RWPE1 (cell line): ENCODE data around the gene ADTRP.
A peak's percentile ranks its signal among the peaks of the same experiment; 100 is the strongest.
"Not testable (repeated sequence)": the region's sequence is repeated elsewhere in the genome, so short reads cannot be mapped to it uniquely, and the experiment has no call there.

Source experiments
- CTCF ChIA-PET: fragments of 350-600 bp; sonication (Branson Sonifier 250); formaldehyde crosslinking; extraction: SDS; loops from one replicate; lab custom pipeline; 2021; lab: Yijun Ruan, JAX
- POLR2A ChIA-PET: fragments of 400-600 bp; formaldehyde crosslinking; extraction: SDS; loops from one replicate; lab custom pipeline; 2020; ENCODE audit warnings: antibody characterized with exemption; ENCODE audit not compliant: low non-redundant PET; lab: Yijun Ruan, JAX
- DNase-seq: peaks from one replicate; pipeline ENCODE4 v3.0.0; 2012; ENCODE audit warnings: low spot score
- H3K27ac ChIP-seq: fragments of 450-650 bp; 2 replicates; pipeline ENCODE4 v1.5.1; 2017
- TF ChIP-seq, protein P1 (sequence below): fragments of 450-650 bp; conservative IDR thresholded peaks from 2 replicates; pipeline ENCODE4 v1.5.1; 2017; ENCODE audit warnings: low read depth, mild to moderate bottlenecking

The ADTRP gene

GRCh38 chr6:11699576-11699975 lies 79.0 kb downstream of the ADTRP start:
- no peak for DNase-seq
- ChIA-PET CTCF (interaction anchor here (0.7 to 1.0 kb wide), 2 partner anchors 324 to 610 kb away, joined by 3 read pairs; no protein-coding TSS in a partner anchor), POLR2A (no interaction called here)
- TF ChIP-seq, protein P1, sequence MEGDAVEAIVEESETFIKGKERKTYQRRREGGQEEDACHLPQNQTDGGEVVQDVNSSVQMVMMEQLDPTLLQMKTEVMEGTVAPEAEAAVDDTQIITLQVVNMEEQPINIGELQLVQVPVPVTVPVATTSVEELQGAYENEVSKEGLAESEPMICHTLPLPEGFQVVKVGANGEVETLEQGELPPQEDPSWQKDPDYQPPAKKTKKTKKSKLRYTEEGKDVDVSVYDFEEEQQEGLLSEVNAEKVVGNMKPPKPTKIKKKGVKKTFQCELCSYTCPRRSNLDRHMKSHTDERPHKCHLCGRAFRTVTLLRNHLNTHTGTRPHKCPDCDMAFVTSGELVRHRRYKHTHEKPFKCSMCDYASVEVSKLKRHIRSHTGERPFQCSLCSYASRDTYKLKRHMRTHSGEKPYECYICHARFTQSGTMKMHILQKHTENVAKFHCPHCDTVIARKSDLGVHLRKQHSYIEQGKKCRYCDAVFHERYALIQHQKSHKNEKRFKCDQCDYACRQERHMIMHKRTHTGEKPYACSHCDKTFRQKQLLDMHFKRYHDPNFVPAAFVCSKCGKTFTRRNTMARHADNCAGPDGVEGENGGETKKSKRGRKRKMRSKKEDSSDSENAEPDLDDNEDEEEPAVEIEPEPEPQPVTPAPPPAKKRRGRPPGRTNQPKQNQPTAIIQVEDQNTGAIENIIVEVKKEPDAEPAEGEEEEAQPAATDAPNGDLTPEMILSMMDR: no peak
- H3K27ac ChIP-seq: no peak overlapping the region

- ChIA-PET POLR2A (no interaction called here), CTCF (no interaction called here)
- H3K27ac ChIP-seq: no peak overlapping the region
- no peak for DNase-seq
- TF ChIP-seq, protein P1: no peak
These were observed 85.9 kb downstream of the ADTRP start for GRCh38 chr6:11692451-11693376.

DNA sequence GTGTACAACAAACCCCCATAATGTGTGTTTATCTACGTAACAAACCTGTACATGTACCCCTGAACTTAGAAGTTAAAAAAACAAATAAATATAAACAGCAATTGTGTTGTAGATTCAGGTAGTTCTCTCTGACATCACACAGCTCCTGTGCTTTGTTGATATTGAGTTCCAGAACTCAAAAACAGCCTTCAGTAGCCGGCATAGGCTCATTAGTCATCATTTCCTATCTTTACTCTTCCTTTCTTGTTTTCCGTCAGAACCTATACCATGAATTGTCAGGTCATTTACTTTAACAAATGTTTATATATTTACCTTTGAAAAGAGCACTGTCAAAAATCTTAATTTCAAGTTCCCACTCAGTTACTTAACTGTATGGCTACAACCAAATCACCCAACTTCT lies 88.8 kb downstream of the ADTRP start:
- H3K27ac ChIP-seq: no peak overlapping the region
- no peak for DNase-seq
- POLR2A ChIA-PET: no interaction called here
- CTCF ChIA-PET: no interaction called here
- TF ChIP-seq, protein P1: no peak

GRCh38 chr6:11689400-11689799 lies 89.2 kb downstream of the ADTRP start:
- DNase-seq, CTCF ChIA-PET, POLR2A ChIA-PET: not testable (repeated sequence)

DNA sequence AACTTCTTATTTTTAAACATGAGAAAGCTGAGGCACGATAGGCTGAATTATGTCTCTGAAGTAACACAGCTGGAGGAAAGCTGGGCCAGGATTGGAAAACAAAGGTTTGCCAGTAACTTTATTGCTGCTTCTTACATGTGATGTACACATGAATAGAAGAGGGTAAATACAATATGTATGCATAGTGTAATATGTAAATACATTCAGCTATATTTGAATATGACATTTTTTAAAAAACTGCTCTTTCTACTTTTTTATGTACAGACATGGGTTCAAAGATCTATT lies 90.2 kb downstream of the ADTRP start:
- CTCF ChIA-PET: no interaction called here
- no peak for DNase-seq
- H3K27ac ChIP-seq: no peak overlapping the region
- POLR2A ChIA-PET: no interaction called here
- TF ChIP-seq, protein P1: no peak

More at GRCh38 chr6:11689400-11689799, 89.2 kb downstream of the ADTRP start:
- H3K27ac ChIP-seq: not testable (repeated sequence)

DNA sequence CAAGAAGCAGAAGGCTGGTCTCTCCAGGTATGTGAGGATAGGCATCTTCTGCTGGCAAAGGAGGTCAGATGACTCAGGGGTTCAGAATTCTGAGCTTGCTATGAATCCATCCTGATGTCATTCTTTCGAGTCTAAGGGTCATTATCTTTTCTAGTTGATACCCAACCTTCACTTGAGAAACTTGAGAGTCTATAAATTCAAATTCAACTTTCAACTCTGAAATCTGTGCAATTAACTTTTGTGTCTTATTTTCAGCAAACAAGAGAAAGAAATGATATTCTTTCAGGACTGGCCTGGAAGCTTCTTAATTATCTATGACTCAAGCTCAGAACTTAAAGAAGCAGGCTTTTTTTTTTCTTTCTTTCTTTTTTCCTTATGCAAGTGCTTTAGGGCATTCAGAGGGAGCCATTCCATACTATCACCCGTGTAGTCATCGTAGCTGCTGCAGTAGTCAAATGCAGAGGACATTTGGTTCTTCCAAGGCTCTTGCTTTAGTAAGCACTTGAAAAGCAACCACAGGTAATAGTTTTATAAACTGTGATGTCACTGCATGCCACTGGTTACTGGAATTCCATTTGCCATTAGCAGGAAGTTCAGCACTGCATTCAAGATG lies 93.0 kb downstream of the ADTRP start:
- H3K27ac ChIP-seq: no peak overlapping the region; the same call in 1 of the 2 replicates
- DNase-seq: peak; percentile 77
- TF ChIP-seq, protein P1: no peak
- ChIA-PET POLR2A (interaction anchor here (0.5 kb wide), 1 partner anchor 774 kb away, joined by 3 read pairs; no protein-coding TSS in a partner anchor), CTCF (interaction anchor here (0.9 kb wide), 1 partner anchor 349 kb away, joined by 5 read pairs; no protein-coding TSS in a partner anchor)
